Activated CD4-positive, alpha-beta memory T cell treated with anti-CD3 and anti-CD28 coated beads for 36 hours (primary cell): ENCODE results near the gene AMIGO3. TPM values are rescaled to one million over a fixed set of nuclear protein-coding genes. Genes with fewer than 3 reads are reported as not detected.
"Not testable (repeated sequence)": the region's sequence is repeated elsewhere in the genome, so short reads cannot be mapped to it uniquely, and the experiment has no call there.

Experiments
- CTCF ChIA-PET: fragments of 350-600 bp; sonication (Branson Sonifier 250); formaldehyde crosslinking; loops from one replicate; lab custom pipeline; 2021; ENCODE audit warnings: antibody characterized with exemption, inconsistent platforms; lab: Charles Lee
- POLR2A ChIA-PET: fragments of 350-600 bp; sonication (Branson Sonifier 250); formaldehyde crosslinking; loops from one replicate; lab custom pipeline; 2021; ENCODE audit warnings: antibody characterized with exemption; lab: Charles Lee
- DNase-seq: peaks from one replicate; pipeline ENCODE4 v3.0.0-alpha.2; 2020
- H3K27ac Mint-ChIP-seq: one replicate; pipeline ENCODE4 v1.8.0; 2021; ENCODE audit warnings: mixed read lengths
- H3K27me3 Mint-ChIP-seq: one replicate; pipeline ENCODE4 v1.8.0; 2021; ENCODE audit warnings: mixed read lengths
- H3K36me3 Mint-ChIP-seq: one replicate; pipeline ENCODE4 v1.8.0; 2021; ENCODE audit warnings: mixed read lengths
- H3K4me1 Mint-ChIP-seq: one replicate; pipeline ENCODE4 v1.8.0; 2021; ENCODE audit warnings: low read depth, mixed read lengths
- H3K4me3 Mint-ChIP-seq: one replicate; pipeline ENCODE4 v1.8.0; 2021; ENCODE audit warnings: mild to moderate bottlenecking, mixed read lengths
- H3K9me3 Mint-ChIP-seq: one replicate; pipeline ENCODE4 v1.8.0; 2021; ENCODE audit warnings: mixed read lengths
- intact Hi-C: fragments of 100-400 bp; cut with micrococcal nuclease; formaldehyde crosslinking; loops from one replicate; pipeline ENCODE4 v1.15.1; 2023
- total RNA-seq, 2 experiments: library from RNA; stranded (reverse); gene quantifications; one replicate each; pipeline ENCODE4 v1.2.3, GENCODE V29; 2021

The AMIGO3 gene
- total RNA-seq, 2 experiments from 2014 or later, result not detected

DNA sequence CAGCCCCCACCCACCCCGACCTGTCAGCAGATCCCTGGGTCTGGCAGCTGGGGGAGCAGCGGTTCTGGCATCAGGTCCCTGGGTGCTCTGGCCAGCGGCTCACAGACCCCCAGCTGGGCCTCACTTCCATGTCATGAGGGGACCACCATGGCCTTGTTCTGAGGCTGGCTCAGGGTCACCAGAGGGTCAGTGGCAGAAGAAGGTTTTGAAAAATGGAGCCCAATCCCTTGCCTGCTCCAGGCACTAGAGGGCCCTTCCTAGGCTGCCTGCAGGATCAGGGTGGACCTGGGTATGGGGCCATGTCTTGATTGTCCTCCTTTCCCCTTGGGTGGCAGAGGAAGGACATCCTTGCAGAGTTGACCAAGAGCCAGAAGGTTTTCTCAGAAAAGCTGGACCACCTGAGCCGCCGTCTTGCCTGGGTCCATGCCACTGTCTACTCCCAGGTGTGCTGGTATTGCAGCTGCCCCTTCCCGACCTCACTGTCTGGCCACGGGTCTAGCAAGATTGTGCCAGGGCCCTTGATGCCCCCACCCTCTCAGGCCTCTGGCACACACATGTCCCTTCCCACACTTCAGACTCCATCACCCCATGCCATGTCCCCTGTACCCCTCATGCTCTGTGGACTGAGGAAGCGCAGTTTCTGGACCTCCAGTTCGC is 12.9 kb downstream of the AMIGO3 start:
- intact Hi-C loops, result no loop called here
- Mint-ChIP-seq H3K4me3 (no peak overlapping the region), H3K9me3 (no peaks in the 10 kb centered on the region), H3K27ac (no peak overlapping the region), H3K27me3 (no peaks in the 10 kb centered on the region), H3K36me3 (peaks cover 2% of the 10 kb centered on the region), H3K4me1 (no peaks in the 10 kb centered on the region)
- DNase-seq, result no peak
- POLR2A ChIA-PET, result no interaction called here
- CTCF ChIA-PET, result no interaction called here

DNA sequence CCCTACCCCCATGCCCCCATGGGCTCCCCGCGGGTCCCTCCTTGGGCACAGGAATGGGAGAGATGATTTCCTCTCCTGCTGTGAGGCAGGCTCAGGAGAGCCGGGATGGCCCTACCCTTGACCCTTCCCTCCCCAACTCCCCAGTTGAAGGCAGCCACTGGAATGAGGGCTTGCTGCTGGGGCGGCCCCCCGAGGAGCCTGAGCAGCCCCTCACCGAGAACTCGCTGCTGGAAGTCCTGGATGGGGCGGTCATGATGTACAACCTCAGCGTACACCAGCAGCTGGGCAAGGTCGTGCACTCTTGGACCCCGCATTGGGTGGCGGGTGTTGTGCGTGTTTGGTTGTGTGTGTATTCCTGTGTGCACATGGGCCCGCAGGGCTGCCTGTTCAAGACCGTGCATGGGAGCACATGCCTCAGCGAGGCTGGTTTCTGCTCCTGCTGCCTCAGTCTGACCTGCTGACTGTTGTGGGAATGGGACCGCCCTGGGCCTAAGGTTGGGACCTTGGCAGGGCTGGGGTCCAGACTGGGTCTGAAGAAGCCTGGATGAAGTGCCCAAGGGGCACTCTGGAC is 14.0 kb downstream of the AMIGO3 start:
- CTCF ChIA-PET, result no interaction called here
- POLR2A ChIA-PET, result no interaction called here
- H3K4me1 Mint-ChIP-seq, result no peaks in the 10 kb centered on the region
- no peak overlapping the region for H3K4me3 Mint-ChIP-seq
- peaks cover 2% of the 10 kb centered on the region for H3K36me3 Mint-ChIP-seq
- no peak overlapping the region for H3K27ac Mint-ChIP-seq
- no peaks in the 10 kb centered on the region for H3K27me3 Mint-ChIP-seq
- H3K9me3 Mint-ChIP-seq, result no peaks in the 10 kb centered on the region
- DNase-seq, result no peak
- intact Hi-C loops, result no loop called here

- CTCF ChIA-PET, result interaction anchor here (4.9 kb wide), 1 partner anchor 134 kb away, joined by 30 read pairs; no protein-coding TSS in a partner anchor
- DNase-seq, result no peak
- H3K4me3 Mint-ChIP-seq, result no peak overlapping the region
- peaks cover 2% of the 10 kb centered on the region for H3K36me3 Mint-ChIP-seq
- no peaks in the 10 kb centered on the region for H3K9me3 Mint-ChIP-seq
- no peaks in the 10 kb centered on the region for H3K27me3 Mint-ChIP-seq
- H3K27ac Mint-ChIP-seq, result no peak overlapping the region
- POLR2A ChIA-PET, result no interaction called here
- H3K4me1 Mint-ChIP-seq, result no peaks in the 10 kb centered on the region
- intact Hi-C loops, result no loop called here
Observed at GRCh38 chr3:49704629-49705028, 14.9 kb downstream of the AMIGO3 start.

- Mint-ChIP-seq H3K36me3 (peaks cover 2% of the 10 kb centered on the region), H3K9me3 (no peaks in the 10 kb centered on the region), H3K27me3 (no peaks in the 10 kb centered on the region), H3K4me1 (no peaks in the 10 kb centered on the region), H3K4me3 (no peak overlapping the region), H3K27ac (no peak overlapping the region)
- ChIA-PET POLR2A (no interaction called here), CTCF (interaction anchor here (0.5 to 4.9 kb wide), 8 partner anchors 11 to 211 kb away, joined by 3 to 30 read pairs (median 4); partner anchors contain the start of genes MST1 and RNF123)
- intact Hi-C loops, result loop anchor here (1.0 kb wide), 1 partner anchor 135 kb away; no protein-coding TSS in a partner anchor
- DNase-seq, result no peak
Observed at GRCh38 chr3:49703956-49704355, 15.5 kb downstream of the AMIGO3 start.

DNA sequence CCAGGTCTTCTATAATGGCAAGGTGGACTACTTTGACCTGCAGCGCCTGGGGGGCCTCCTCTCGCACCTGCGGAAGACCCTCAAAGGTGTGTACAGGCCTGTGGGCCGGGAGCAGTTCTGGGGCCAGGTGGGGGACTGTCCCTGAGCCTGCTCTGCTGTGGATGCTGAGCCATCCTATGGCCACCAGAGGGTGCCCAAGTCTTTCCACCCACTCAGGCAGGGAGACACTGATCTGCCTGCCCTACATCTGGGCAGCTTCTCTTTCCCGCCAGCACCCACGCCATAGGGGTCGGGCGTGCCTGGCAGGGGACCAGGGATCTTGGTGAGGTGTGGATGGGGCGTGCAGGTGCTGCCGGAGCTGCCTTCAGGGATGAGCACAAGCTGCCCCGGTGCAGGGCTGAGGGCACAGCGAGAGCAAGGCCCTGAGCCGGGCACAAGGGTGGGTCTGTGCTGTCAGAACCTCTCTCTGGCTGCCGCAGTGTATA is 16.0 kb downstream of the AMIGO3 start:
- Mint-ChIP-seq H3K36me3 (peaks cover 2% of the 10 kb centered on the region), H3K27me3 (no peaks in the 10 kb centered on the region), H3K4me3 (no peak overlapping the region), H3K27ac (no peak overlapping the region), H3K9me3 (no peaks in the 10 kb centered on the region), H3K4me1 (no peaks in the 10 kb centered on the region)
- intact Hi-C loops, result loop anchor here (1.0 kb wide), 1 partner anchor 136 kb away; no protein-coding TSS in a partner anchor
- DNase-seq, result peak; percentile 79
- POLR2A ChIA-PET, result no interaction called here
- CTCF ChIA-PET, result interaction anchor here (0.5 to 4.9 kb wide), 9 partner anchors 11 to 211 kb away, joined by 3 to 30 read pairs (median 3); partner anchors contain the start of genes INKA1, MST1 and RNF123

- Mint-ChIP-seq H3K9me3 (no peaks in the 10 kb centered on the region), H3K36me3 (peaks cover 2% of the 10 kb centered on the region), H3K27me3 (no peaks in the 10 kb centered on the region), H3K4me1 (no peaks in the 10 kb centered on the region), H3K4me3 (no peak overlapping the region), H3K27ac (no peak overlapping the region)
- POLR2A ChIA-PET, result no interaction called here
- intact Hi-C loops, result loop anchor here (1.0 kb wide), 1 partner anchor 137 kb away; no protein-coding TSS in a partner anchor
- no peak for DNase-seq
- CTCF ChIA-PET, result interaction anchor here (0.5 to 4.9 kb wide), 6 partner anchors 12 to 165 kb away, joined by 3 to 30 read pairs (median 4); no protein-coding TSS in a partner anchor
Observed at GRCh38 chr3:49702672-49703071, 16.8 kb downstream of the AMIGO3 start.

GRCh38 chr3:49701388-49702077 is 18.0 kb downstream of the AMIGO3 start:
- H3K36me3 Mint-ChIP-seq, result peaks cover 2% of the 10 kb centered on the region
- intact Hi-C loops, result no loop called here
- H3K4me1 Mint-ChIP-seq, result no peaks in the 10 kb centered on the region
- DNase-seq, result no peak
- CTCF ChIA-PET, result interaction anchor here (0.6 to 4.9 kb wide), 12 partner anchors 10 to 204 kb away, joined by 3 to 30 read pairs (median 3); partner anchors contain the start of genes AMIGO3, MST1 and RNF123
- no peak overlapping the region for H3K27ac Mint-ChIP-seq
- H3K27me3 Mint-ChIP-seq, result no peaks in the 10 kb centered on the region
- POLR2A ChIA-PET, result no interaction called here
- H3K4me3 Mint-ChIP-seq, result no peak overlapping the region
- H3K9me3 Mint-ChIP-seq, result no peaks in the 10 kb centered on the region

GRCh38 chr3:49700453-49701128 is 18.9 kb downstream of the AMIGO3 start:
- ChIA-PET CTCF (interaction anchor here (0.6 to 4.9 kb wide), 11 partner anchors 11 to 205 kb away, joined by 3 to 30 read pairs (median 3); partner anchors contain the start of genes AMIGO3, MST1 and RNF123), POLR2A (no interaction called here)
- intact Hi-C loops, result no loop called here
- Mint-ChIP-seq H3K4me3 (no peak overlapping the region), H3K36me3 (peaks cover 2% of the 10 kb centered on the region), H3K4me1 (no peaks in the 10 kb centered on the region), H3K27me3 (no peaks in the 10 kb centered on the region), H3K9me3 (no peaks in the 10 kb centered on the region), H3K27ac (no peak overlapping the region)
- no peak for DNase-seq

DNA sequence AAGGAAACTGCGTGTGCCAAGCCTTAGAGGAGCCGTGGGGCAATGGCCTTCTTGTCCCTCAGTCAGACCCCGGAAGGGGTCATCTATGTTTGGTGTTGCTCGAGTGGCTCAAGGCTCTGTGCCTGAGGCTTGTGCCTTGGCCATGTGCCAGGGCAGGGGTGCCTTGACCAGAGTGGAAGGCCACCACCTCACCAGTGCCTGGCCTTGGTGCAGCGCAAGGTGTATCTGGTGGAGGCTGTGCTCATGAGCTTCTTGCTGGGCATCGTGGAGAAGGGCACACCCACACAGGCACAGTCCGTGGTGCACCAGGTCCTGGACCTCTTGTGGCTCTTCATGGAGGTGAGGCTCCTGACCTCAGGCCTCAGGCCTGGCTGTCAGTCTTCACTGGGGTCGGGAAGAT is 19.5 kb downstream of the AMIGO3 start:
- ChIA-PET CTCF (interaction anchor here (1.4 to 4.9 kb wide), 2 partner anchors 139 to 160 kb away, joined by 7 to 30 read pairs; no protein-coding TSS in a partner anchor), POLR2A (no interaction called here)
- Mint-ChIP-seq H3K4me1 (no peaks in the 10 kb centered on the region), H3K27me3 (no peaks in the 10 kb centered on the region), H3K27ac (no peak overlapping the region), H3K36me3 (peaks cover 2% of the 10 kb centered on the region), H3K9me3 (no peaks in the 10 kb centered on the region), H3K4me3 (no peak overlapping the region)
- no peak for DNase-seq
- intact Hi-C loops, result no loop called here

- ChIA-PET POLR2A (no interaction called here), CTCF (no interaction called here)
- H3K4me3 Mint-ChIP-seq, result no peak overlapping the region
- no peak overlapping the region for H3K27ac Mint-ChIP-seq
- DNase-seq, result no peak
- no peaks in the 10 kb centered on the region for H3K9me3 Mint-ChIP-seq
- intact Hi-C loops, result no loop called here
- no peaks in the 10 kb centered on the region for H3K27me3 Mint-ChIP-seq
- no peaks in the 10 kb centered on the region for H3K4me1 Mint-ChIP-seq
- peaks cover 2% of the 10 kb centered on the region for H3K36me3 Mint-ChIP-seq
Observed at GRCh38 chr3:49699281-49699979, 20.1 kb downstream of the AMIGO3 start.

- H3K36me3 Mint-ChIP-seq, H3K4me3 Mint-ChIP-seq, intact Hi-C loops, DNase-seq, POLR2A ChIA-PET, H3K27me3 Mint-ChIP-seq, H3K27ac Mint-ChIP-seq, H3K9me3 Mint-ChIP-seq: not testable (repeated sequence)
- peaks cover 15% of the 10 kb centered on the region for H3K4me1 Mint-ChIP-seq
- CTCF ChIA-PET, result interaction anchor here (1.1 kb wide), 1 partner anchor 156 kb away, joined by 3 read pairs; no protein-coding TSS in a partner anchor
Observed at GRCh38 chr3:49695350-49696015, 24.0 kb downstream of the AMIGO3 start.
